Measurements from ENCODE around the gene GRID2IP.
"Not testable (repeated sequence)": the region's sequence is repeated elsewhere in the genome, so short reads cannot be mapped to it uniquely, and the experiment has no call there.

GRID2IP gene

DNA sequence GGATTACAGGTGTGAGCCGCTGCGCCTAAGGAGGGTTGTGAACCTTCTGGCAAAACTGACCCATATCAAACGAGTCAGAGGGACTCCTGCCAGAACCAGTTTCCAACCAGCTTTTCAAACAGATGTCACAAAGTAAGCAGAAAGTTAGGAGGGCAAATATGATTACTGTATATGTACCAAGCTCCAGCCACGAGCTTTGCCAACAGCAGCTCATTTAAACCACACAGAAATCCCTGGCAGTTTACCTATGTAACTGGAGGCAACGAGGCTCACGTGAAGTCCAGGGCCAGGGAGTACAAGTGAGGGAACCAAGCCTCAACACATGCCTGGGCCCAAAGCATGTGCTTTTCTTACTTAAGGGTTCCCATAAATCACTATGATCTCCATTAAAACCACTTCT lies 91.0 kb downstream of the GRID2IP start:
- no peak for DNase-seq (ENCODE audit: low read depth)
- TF ChIP-seq, protein P1, sequence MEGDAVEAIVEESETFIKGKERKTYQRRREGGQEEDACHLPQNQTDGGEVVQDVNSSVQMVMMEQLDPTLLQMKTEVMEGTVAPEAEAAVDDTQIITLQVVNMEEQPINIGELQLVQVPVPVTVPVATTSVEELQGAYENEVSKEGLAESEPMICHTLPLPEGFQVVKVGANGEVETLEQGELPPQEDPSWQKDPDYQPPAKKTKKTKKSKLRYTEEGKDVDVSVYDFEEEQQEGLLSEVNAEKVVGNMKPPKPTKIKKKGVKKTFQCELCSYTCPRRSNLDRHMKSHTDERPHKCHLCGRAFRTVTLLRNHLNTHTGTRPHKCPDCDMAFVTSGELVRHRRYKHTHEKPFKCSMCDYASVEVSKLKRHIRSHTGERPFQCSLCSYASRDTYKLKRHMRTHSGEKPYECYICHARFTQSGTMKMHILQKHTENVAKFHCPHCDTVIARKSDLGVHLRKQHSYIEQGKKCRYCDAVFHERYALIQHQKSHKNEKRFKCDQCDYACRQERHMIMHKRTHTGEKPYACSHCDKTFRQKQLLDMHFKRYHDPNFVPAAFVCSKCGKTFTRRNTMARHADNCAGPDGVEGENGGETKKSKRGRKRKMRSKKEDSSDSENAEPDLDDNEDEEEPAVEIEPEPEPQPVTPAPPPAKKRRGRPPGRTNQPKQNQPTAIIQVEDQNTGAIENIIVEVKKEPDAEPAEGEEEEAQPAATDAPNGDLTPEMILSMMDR (IDR thresholded peaks at IDR 0.05; ENCODE audit: insufficient read depth, low read depth, low read length, missing control alignments): no peak
- H3K4me3 ChIP-seq (ENCODE audit: low read length): no peak overlapping the region

DNA sequence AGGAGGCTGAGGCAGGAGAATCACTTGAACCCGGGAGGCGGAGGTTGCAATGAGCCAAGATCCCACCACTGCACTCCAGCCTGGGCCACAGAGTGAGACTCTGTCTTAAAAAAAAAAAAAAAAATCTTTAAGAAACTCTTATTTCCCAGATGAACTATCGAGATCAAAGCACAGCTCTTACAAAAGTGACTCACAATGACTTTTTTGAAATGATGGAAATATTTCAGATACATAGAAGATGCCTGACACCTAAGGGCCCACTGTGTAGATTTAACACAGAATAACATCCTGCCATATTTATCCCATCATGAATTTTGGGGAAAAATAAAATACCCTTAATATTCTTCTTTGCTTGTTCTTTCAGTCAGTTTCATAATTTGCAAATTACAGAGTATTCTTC lies 92.6 kb downstream of the GRID2IP start:
- DNase-seq (ENCODE audit: low read depth); H3K4me3 ChIP-seq (ENCODE audit: low read length): not testable (repeated sequence)

DNA sequence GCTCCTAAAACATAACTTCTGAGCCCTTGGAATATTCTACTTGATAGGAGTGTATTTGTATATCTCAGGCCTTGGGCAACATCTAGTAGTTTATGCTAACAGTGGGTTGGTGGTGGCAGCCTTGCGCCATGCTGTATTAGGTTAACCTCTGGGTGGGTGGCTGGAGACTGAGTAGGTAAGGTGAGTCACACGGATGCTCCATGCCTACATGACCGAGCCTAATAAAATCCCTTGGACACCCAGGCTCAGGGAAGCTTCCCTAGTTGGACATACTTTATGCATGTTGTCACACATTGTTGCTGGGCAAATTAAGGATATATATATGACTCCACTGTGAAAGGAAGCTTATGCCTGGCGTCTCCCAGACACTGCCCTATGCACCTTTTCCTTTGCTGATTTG lies 97.5 kb downstream of the GRID2IP start:
- peak; percentile 99 for DNase-seq (ENCODE audit: low read depth)
- TF ChIP-seq, protein P1 (IDR thresholded peaks at IDR 0.05; ENCODE audit: insufficient read depth, low read depth, low read length, missing control alignments): no peak

DNA sequence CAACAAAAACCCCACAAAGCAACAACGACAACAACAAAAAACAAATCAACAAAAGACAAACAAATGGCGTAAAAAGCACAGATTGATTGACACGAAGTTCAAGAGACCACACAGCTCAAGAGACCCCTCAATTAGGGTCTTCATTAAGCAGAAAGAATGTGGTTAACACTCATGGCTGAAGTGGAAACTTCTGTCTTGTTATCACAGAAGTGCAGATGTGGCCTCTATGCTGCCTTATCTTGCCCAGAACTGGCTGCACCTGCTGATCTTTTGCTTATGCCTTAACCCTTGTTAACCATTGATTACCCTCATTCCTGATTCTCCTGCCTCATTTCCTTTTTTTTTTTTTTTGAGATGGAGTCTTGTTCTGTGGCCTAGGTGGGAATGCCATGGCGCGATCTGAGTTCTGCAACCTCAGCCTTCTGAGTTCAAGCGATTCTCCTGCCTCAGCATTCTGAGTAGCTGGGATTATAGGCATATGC lies 100.0 kb downstream of the GRID2IP start:
- TF ChIP-seq, protein P1 (IDR thresholded peaks at IDR 0.05; ENCODE audit: insufficient read depth, low read depth, low read length, missing control alignments): no peak
- H3K4me3 ChIP-seq (ENCODE audit: low read length): no peak overlapping the region
- DNase-seq (ENCODE audit: low read depth): no peak

More for the DNA sequence above, 97.5 kb downstream of the GRID2IP start:
- no peak overlapping the region for H3K4me3 ChIP-seq (ENCODE audit: low read length)

DNA sequence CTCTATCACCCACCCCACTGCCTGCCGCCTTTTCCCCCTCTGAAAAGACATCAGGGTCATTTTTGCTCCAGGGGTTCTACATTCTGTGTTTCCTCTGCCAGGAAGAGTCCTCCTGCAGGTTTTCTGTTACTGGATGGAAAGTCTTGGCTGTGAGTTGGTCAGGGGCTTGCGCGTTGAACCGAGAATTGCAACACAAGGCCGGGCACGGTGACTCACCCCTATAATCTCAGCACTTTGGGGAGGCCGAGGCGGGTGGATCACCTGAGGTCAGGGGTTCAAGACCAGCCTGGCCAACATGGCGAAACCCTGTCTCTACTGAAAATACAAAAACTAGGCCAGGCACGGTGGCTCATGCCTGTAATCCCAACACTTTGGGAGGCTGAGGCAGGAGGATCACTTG lies 100.7 kb downstream of the GRID2IP start:
- DNase-seq (ENCODE audit: low read depth); H3K4me3 ChIP-seq (ENCODE audit: low read length): not testable (repeated sequence)

DNA sequence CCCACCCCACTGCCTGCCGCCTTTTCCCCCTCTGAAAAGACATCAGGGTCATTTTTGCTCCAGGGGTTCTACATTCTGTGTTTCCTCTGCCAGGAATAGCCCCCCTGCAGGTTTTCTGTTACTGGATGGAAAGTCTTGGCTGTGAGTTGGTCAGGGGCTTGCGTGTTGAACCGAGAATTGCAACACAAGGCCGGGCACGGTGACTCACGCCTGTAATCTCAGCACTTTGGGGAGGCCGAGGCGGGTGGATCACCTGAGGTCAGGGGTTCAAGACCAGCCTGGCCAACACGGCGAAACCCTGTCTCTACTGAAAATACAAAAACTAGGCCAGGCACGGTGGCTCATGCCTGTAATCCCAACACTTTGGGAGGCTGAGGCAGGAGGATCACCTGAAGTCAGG lies 101.4 kb downstream of the GRID2IP start:
- H3K4me3 ChIP-seq (ENCODE audit: low read length): not testable (repeated sequence)
- peak; percentile 43 for DNase-seq (ENCODE audit: low read depth)

DNA sequence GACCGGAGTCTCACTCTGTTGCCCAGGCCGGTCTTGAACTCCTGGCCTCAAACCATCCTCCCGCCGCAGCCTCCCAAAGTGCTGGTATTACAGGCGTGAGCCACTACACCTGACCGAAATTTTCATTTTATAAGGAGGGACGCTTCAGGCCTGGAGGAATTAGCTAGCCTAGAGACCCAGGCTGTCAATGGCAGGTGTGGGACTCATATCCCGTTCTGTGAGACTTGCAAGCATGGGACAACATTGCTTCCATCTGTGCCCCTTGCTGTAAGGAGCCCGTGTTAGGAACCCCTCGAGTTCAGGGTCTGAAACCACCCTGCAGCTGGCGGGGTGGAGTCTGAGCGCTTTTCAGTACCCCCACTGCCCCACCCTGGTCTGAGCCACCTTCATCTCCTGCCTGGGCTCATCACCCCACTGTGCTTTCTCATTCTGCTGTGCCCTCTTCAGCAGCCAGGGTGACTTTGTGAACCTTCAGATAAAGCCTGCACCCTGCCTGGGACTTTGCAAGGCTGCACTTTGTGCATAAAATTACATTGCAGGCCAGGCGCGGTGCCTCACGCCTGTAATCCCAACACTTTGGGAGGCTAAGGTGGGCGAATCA lies 102.2 kb downstream of the GRID2IP start:
- no peak overlapping the region for H3K4me3 ChIP-seq (ENCODE audit: low read length)
- TF ChIP-seq, protein P1 (IDR thresholded peaks at IDR 0.05; ENCODE audit: insufficient read depth, low read depth, low read length, missing control alignments): no peak
- DNase-seq (ENCODE audit: low read depth): no peak

DNA sequence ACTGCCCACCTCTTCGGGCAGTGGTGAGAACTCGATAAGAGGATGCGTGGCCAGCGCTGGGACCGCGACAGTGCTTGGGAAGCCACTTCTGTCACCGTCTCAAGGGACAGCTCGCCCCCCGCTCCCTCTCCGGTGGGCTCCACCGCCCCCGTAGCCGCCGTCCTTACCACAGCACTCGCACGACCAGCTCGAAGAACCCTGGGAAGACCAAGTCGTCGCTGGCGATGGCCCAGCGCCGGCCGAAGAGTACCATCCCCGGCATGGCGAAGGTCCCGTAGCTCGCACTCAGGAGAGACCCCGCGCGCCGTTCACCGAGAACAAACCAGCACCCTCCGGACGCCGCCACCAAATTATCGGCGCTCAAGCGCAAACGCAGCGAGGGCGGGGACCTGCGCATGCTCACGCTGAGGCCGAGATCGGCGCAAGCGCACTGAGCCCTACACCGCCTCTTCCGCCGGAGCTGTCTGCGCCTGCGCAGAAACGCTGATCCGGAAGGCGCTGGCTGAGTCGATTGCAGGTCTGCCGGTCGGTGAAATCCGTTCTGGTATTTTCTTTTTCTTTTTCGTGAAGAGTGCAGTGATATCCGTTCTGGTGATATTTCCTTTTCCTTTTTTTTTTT lies 103.6 kb downstream of the GRID2IP start, which contains the start of gene DAGLB:
Gene DAGLB (minus strand): TSS at position 374 of the 619 bp plus-strand sequence. CDS start 112 bp downstream, at position 262.
- peak; percentile 91 for DNase-seq (ENCODE audit: low read depth)
- peak within 1 kb of the TSS; percentile 96 for H3K4me3 ChIP-seq (ENCODE audit: low read length)
- TF ChIP-seq, protein P1 (IDR thresholded peaks at IDR 0.05; ENCODE audit: insufficient read depth, low read depth, low read length, missing control alignments): no peak

Data from epithelial cell of esophagus (primary cell).